Astrocyte of the spinal cord (primary cell): ENCODE data around the gene SCNN1B.

Experiments
- DNase-seq: peaks from one replicate; pipeline ENCODE4 v3.0.0; 2011; ENCODE audit warnings: low read depth, low spot score
- H3K4me3 ChIP-seq: 2 replicates; pipeline ENCODE4 v1.5.1; 2011; ENCODE audit warnings: low read depth, mild to moderate bottlenecking, low read length, moderate library complexity
- in situ Hi-C: cut with HindIII; loops from 2 replicates; pipeline ENCODE4 v1.10.0; 2017; ENCODE audit warnings: low sequenced_read_pairs
- TF ChIP-seq, protein P1 (sequence below): IDR thresholded peaks from 2 replicates; pipeline ENCODE4 v1.5.1; 2012; ENCODE audit warnings: low read depth, mild to moderate bottlenecking, low read length, inconsistent platforms

Gene SCNN1B

DNA sequence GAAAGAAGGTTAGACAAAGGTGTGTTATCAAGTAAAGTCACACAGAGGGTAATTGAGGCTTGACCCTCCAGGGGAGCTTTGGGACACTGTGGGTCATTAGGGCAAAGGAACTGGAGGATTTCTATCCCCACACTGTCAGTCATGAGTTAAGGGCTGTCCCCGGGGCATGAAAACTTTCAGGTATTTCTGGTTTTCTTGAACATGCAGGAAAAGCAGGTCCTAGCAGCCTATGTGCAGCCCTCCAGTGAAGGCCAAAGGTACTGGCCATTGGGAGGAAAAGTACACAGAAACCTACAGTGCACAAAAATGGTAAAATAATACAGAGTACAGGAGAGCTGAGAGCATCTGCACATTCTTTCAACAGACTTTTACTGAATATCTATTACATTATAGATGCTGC is 44.4 kb upstream of the SCNN1B start:
- in situ Hi-C loops = no loop called here
- DNase-seq = no peak
- no peak overlapping the region for H3K4me3 ChIP-seq
- TF ChIP-seq, protein P1, sequence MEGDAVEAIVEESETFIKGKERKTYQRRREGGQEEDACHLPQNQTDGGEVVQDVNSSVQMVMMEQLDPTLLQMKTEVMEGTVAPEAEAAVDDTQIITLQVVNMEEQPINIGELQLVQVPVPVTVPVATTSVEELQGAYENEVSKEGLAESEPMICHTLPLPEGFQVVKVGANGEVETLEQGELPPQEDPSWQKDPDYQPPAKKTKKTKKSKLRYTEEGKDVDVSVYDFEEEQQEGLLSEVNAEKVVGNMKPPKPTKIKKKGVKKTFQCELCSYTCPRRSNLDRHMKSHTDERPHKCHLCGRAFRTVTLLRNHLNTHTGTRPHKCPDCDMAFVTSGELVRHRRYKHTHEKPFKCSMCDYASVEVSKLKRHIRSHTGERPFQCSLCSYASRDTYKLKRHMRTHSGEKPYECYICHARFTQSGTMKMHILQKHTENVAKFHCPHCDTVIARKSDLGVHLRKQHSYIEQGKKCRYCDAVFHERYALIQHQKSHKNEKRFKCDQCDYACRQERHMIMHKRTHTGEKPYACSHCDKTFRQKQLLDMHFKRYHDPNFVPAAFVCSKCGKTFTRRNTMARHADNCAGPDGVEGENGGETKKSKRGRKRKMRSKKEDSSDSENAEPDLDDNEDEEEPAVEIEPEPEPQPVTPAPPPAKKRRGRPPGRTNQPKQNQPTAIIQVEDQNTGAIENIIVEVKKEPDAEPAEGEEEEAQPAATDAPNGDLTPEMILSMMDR = no peak

DNA sequence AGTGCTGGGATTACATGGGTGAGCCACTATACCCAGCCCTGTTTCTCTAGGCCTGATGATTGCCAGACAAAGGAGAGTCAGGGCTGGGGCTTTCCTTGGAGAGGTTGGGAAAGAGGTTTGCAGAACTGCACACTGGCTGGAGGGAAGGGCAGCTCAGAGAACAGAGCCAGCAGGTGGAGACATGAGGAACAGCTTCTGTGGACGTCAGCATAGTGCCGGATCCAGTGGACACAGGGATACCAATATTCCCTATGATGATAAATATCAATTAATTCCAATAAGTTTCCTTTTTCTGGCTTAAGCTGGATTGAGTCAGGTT is 43.2 kb upstream of the SCNN1B start:
- DNase-seq = no peak
- no peak overlapping the region for H3K4me3 ChIP-seq
- in situ Hi-C loops = no loop called here
- TF ChIP-seq, protein P1 = no peak

DNA sequence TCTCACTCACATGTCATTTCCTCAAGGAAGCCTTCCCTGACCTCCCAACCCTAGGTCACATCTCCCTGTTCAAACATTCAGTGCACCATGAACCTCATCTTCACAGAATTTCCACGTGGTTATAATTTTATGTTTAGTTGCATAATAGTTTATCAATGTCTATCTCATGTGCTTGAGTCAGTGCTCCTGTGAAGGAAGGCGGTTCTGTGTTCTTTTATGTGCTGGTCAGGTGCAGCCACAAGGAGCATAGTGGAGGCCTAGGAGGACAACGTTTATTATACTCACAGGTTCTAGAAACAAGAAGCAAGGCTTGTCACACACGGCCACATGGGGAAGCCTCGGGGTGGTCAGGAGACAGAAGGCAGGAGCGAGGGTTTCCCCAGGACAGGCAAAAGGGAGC is 34.5 kb upstream of the SCNN1B start:
- TF ChIP-seq, protein P1 = no peak
- H3K4me3 ChIP-seq = no peak overlapping the region
- in situ Hi-C loops = no loop called here
- no peak for DNase-seq

DNA sequence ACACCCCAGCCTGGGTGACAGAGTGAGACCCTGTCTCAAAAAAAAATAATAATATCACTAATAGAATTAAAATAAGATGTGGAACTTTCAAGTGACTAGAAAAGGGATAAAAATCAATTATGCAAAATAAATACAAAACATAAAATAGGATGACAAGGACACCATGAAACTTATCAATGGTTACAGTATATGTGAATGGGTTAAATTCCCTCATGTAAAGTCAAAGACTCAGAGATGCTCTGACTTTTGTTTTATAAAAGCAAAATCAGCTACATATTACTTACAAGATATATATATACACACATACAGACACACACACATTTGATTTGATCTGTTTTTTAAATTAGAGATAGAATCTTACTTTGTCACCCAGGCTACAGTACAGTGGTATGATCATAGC is 33.5 kb upstream of the SCNN1B start:
- no peak for DNase-seq
- TF ChIP-seq, protein P1 = no peak
- H3K4me3 ChIP-seq = no peak overlapping the region
- in situ Hi-C loops = no loop called here

DNA sequence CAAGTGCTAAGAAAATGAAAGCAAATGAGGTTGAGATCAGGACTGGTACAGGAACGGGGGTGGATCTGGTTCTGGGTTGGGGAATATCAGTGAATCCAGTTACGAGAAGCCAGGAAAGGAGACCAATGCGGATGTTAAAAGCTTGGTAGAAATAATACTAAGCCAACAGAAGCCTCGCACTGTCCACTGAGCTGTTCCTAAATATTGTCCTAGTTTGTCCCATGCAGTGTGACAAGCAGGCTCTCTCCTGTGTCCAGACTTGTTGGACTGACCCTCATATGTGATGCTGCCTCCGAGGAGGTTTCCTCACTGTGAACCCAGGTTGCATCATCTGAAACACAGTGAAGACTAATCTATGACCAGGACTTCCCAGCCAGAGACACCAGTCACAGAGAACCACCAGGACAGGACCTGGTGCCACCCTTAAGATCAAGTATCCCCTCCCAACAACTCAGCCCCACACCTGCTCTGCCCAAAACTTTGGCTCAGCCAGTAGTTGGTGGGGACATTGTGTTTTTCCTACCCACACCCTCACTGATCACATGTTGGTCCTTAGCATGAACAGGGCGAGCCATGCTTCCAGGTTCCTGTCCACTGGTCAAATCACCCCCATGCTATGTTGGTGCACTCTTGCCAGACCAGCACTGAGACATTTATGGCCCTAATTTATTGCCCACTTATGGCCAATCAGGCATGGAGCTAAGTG is 32.7 kb upstream of the SCNN1B start:
- H3K4me3 ChIP-seq = no peak overlapping the region
- in situ Hi-C loops = no loop called here
- TF ChIP-seq, protein P1 = no peak
- no peak for DNase-seq

DNA sequence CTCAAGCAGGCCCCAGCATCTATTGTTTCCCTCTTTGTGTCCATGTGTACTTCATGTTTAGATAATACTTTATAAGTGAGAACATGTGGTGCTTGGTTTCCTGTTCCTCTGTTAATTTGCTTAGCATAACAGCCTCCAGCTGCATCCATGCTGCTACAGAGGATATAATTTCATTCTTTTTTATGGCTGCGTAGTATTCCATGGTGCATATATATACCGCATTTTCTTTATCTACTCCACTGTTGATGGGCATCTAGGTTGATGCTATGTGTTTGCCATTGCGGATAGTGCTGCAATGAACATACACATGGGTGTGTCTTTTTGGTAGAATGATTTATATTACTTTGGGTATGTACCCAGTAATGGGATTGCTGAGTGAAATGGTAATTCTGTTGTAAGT is 31.4 kb upstream of the SCNN1B start:
- in situ Hi-C loops = no loop called here
- no peak for DNase-seq
- no peak overlapping the region for H3K4me3 ChIP-seq
- TF ChIP-seq, protein P1 = no peak

DNA sequence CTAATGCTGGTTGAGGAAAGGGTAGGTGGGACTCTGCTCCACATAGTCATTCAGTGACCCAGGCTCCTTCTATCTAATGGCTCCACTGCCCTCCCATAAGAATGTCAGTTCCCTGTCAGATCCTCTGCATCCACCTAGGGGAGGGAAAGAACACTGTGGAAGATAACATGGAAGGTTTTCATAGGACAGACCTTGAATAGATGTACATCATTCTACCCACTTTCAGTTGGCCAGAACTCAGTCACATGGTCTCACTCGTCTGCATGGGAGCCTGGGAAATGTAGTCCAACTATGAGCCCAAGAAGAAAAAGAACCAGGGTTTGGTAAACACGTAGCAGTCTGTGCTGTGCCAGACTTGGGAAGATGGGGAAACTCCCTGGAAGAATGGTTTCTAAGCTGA is 27.1 kb upstream of the SCNN1B start:
- in situ Hi-C loops = no loop called here
- TF ChIP-seq, protein P1 = no peak
- no peak overlapping the region for H3K4me3 ChIP-seq
- no peak for DNase-seq
